HG03066 (cell line): ENCODE results near the gene CLCN2.

Source experiments
- ATAC-seq: cut with Tn5 transposase; IDR thresholded peaks from one replicate; pipeline ENCODE4 v1.9.1; 2021; ENCODE audit warnings: low read depth; ENCODE audit not compliant: unreplicated experiment

CLCN2 gene

DNA sequence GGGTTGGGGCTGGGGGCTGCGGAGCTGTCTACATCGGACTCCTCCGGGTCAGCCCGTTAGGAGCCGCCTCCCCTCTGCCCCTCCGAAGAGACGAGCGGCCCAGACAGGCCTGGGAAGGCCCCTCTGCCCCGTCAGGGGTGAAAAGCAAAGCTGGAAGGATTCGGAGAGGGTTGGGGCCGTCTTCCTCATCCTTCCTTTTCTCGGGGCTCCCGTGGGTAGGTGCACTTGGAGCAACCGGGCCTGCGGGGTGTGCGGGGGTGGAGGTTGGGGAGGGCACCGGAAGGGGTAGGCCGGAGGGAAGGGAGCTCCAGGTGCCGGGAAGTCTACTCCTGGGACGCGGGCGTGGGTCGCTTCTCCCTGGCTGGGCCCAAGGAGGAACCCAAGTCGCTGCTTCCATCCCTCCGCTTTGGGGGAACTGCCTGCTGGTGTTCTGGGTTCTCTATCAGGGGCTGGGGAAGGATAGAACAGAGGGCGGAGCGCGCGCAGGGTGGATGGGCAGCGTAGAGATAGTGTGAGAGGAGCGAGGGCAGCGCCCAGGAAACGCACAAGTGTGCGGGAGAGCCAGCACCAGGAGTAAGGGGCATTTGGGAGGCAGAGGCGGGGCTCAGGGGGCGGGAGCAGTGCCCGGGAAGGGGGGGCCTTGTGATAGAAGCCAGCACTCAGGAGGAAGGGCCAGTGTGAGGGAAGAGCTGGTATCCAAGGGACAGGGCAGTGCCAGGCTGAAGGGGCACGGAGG is 695 bp upstream of the CLCN2 start:
- ATAC-seq = peak; percentile 8

DNA sequence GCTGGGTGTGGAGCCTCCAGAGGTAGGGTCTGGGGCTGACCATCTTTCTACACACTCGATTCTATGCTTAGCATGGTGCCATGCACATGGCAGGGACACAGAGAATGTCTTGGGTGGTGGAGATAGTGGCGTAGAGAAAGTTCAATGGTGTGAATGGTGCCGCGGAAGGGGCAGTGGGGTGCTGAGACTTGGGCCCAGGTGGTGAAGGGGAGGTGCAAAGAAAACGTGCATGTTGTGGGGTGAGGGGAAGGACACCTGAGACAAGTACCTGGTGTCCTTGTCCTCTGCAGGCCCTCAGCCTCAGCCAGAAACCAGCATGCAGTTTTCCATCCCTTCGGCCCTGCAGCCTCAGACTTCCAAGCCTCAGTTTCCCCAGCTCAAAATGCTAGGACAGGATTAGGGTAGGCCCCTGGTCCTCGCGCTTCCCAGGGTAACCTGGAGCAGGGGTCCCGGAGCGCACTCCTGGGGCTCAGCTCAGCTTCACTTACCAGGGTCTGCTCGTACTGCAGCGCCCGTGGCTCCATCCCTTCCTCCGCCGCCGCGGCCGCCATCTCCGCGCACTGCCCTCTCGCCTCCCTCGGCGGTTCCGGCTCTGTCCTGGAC is 375 bp downstream of the CLCN2 start:
- no peak for ATAC-seq

DNA sequence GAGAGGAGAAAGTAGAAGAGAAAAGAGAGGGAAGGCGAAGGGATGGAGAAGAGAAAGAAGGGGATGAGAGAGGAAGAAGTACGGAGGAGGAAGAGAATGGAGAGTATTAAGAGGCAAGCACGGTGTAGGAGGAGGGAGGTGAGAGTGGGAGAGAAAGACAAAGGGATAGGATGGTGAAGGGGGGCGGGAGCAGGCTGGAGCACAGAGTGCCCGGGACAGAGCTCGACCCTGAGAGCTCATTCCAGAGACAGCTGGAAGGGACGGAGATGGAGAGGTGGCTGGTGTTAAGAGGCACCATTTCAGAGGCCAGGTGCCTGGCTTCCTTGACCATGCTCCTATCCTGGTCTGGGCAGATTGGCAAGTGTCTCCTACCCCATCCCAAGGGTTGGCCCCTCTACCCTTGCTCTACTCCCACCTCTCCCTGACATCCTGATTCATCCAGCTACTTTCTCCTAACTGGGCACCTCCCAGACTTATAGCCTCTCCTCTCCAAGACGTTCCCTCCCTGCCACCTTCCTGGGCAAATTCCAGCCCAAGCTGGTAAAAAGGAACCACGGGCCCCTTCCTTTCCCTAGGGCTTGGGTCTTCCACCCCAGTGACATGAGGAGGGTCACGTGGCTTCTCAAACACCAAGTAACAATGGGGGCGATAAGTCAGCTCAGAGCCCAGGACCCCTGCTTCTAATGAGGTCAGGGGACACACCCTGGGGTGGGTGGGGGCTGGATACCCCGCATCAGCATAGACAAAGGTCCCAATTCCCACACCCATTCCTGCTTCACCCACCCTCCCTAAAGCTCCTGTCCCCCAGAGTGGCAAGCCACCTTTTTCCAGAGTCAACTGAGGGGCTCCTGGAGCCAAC is 1.1 kb downstream of the CLCN2 start:
- no peak for ATAC-seq

DNA sequence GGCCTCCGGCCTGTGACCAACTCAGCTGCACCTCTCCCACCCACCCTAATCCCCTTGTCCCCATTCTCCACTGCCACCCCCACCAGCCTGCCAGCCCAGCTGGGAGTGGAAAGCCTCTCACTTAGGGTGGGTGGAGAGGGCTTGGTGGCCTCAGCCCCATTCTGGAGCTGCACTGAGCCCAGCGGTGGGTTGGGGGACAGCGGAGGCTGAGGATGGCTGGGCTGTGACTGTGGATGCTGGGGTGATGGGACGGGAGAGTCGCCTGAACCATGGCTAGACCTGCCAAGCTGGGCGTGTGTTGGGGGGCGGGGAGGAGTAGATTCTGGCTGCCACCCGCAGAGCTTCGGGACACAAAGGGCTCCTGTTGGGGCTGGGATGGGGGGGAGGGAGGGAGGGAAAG is 1.8 kb downstream of the CLCN2 start:
- ATAC-seq = no peak

DNA sequence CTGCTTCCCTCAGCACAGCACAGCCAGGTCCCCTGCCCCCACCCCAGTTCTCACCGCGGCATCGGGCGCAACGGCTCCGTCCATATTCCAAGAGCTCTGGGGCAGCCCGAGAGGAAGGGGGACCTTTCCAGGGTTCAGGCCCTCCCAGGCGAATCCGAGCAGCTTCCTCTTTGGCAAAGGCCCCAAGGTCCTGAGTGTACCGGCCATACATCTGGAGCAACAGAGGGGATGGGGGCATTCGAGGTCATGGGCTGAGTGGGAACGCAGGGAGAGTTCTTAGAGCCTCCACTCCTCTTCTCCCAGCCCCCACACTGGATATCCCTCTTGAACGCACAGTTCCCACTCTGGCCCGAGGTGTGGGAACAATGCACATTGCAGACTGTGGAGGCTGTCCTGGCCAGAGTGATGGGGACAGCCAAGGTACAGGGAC is 2.5 kb downstream of the CLCN2 start:
- no peak for ATAC-seq

DNA sequence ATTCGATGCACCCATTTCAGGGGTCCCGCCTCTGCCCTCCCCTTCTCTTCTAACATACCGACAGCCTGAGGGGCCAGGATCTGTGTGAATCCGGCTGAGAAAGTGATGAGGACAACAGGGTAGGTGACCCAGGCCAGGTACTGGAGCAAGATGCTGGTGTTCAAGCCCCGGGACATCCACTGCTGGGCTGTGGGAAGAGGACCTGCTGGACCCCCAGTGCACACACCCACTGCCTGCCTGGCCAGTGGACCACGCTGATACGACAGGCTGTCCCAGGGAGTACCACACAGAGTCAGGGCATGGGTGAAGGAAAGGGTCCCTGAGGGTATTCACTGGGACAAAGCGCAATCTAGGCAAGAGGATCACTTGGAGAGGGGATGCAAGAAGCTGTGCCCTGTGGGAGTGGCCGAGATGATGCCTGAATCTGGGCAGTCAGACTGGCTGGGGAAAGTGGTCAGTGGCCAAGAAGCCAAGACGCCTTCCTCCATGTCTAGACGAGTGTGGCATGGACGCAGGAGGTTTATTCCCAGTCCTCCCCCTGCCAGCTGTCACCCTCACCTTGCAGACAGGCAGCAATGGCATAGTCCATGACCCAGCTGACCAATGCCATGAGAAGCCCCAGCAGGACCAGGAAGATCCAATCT is 3.2 kb downstream of the CLCN2 start:
- ATAC-seq = no peak

DNA sequence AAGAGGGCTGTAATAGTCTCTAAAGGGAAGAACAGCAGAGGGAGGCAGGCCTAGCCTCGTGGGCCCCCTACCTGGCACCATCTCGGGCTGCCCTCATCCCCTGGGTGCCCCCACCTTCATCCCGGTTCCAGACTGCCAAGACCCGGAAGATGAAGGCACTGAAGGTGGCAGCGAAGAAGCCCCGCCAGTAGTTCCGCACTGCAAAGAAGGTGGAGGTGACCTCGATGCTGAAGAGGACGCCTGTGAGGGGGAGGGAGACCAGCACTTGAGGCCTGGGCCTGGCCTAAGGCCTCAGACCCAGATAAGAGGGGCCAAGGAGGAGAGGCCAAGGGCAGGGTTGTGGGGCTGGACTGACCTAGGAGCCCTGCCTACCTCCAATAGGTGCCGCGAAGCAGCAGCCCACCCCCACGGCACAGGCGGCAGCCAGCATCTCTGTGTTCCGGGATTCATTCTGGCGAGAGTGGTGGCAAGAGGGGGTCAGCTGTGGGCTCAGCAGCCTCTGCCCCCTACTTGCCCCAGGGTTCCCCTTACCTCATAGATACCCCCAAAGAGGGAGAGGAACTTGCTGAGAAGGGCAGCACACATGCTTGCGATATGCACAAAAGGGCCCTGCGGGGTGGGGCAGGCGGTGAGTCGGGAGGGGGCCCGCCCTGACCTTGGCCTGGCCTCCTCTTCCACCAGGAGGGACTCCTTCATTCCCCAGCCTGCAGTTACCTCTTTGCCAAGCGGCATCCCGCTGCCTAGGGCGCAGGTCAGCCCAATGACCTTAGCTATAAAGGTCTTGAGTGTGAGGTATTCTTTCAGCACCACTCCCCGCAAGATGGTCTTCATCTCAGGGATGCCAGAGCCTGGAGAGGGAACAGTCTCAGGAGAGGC is 3.9 kb downstream of the CLCN2 start:
- no peak for ATAC-seq

DNA sequence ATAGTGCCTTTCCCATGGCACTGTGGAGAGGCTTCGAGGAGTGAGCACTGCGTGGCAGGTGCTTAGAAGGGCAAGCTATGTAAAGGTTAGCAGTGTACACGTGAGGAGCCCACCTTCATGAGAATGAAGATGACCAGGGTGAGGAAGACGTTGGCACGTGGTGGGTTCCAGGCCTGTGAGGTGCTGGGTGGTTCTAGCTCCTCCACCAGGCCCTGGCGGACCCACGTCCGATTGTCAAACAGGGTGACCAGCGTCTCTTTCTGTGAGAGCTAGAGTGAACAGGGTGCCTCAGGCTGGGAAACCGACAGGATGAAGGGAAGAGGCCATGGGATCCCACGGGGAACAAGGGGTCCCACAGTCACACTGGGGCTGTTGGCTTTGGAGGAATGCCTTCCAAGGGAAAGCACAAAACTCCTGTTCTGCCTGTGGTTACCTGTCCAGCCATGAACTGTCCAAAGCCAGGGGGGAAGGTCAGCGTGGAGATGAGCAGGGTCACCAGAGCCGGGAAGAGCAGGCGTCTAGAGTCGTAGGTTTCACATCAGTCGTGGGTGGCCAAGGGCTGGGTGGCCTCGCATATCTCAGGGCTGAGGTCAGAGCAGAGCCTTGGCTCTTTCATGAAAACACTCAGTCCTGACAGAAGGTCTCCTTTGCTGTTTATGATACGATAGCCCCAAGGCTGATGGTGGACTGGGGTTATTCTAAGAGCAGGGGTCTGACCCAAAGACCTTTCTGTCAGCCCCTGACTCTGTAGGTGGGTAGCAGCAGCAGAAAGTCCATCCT is 6.0 kb downstream of the CLCN2 start:
- ATAC-seq = no peak

DNA sequence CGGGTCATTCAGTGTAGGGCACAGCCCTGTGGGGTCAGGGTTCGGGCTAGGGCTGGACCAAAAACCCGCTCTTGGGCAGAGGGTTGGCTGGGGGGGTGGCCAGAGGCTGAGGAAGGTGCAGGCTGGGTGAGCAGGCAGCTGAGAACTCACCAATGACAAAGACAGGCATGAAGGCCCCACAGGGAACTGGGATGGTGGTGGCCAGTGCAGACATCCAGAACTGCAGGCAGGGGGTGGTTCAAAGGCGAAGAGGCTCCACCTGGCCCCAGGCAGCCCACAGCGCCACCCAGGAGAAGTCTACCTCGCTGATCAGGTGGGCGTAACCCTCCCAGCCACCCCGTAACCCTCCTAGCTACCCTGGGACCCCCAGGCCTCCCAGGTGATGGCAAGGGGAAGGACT is 6.7 kb downstream of the CLCN2 start:
- ATAC-seq = no peak

DNA sequence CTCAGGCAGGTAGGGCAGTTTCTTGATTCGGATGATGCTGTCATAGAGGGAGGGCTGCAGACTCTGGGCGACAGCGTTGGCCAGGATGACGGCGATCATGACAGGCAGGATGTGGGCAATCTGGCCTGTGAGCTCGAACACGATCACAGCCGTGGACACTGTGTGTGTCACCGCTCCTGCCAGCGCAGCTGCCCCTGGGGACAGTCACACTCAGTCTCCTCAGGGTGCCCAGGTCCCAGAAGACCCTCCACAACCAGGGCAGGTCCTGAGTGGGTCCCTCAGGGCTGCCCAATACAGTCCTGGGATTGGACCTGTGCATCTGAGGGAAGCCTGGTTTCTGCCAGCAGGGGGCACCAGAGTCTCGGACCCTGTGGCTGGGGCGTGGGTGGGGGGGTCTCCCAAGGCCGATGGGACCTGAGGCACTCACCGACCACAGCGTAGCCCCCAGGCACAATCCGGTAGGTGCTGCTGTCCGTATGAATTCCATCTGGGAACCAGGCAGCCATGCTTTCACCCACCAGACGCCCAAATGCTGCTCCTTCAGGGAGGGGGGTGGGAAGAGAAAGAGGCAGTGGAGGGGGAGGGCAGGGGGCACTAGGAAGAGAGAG is 7.2 kb downstream of the CLCN2 start:
- ATAC-seq = no peak

DNA sequence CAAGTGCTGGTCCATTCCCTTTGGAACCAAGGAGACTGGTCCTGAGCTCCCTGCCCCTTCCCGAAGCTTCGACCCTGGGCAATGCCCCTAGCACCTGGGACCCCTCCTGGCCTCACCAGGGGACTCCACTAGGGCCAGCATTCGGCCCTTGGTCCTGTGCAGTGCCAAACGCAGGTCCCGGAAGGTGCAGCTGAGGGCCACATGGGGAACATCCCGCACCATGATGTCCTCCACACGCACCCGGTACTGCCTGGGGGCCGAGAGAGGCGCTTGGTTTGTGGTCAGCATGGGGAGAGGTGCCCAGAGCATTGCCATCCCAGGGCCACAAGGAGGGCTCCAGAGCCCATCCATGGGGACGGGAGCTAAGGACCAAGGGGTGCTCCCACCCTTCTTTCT is 7.9 kb downstream of the CLCN2 start:
- no peak for ATAC-seq

DNA sequence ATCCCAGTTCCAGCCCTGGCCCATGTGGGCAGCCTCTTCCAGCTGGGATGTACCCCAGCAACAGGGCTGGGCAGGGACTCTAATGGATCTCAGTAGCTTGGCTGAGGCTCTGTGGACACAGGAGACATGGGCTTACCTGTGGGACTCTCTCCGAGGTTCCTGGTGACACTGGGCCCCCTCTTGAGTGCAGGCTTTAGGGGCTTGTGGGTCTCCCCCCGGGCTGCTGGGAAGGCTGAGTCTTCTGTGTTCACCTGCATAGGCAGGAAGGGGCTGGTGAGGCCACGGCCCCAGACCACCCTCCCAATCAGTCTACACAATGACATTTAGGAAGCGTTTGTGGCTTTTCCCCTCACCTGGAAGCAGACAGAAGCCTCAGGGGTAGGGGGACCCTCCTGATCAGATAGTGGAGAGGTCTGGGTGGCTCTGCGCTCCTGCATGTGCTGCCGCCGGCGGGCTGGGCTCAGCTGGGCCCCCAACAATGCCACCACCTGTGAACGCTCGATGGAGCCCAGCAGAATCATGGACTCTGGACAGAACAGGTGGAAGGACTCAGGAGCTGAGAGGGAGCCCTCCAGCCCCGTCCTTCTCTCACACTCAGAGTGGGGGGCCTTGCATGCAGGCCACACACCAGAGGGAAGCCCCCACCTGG is 8.4 kb downstream of the CLCN2 start:
- no peak for ATAC-seq

DNA sequence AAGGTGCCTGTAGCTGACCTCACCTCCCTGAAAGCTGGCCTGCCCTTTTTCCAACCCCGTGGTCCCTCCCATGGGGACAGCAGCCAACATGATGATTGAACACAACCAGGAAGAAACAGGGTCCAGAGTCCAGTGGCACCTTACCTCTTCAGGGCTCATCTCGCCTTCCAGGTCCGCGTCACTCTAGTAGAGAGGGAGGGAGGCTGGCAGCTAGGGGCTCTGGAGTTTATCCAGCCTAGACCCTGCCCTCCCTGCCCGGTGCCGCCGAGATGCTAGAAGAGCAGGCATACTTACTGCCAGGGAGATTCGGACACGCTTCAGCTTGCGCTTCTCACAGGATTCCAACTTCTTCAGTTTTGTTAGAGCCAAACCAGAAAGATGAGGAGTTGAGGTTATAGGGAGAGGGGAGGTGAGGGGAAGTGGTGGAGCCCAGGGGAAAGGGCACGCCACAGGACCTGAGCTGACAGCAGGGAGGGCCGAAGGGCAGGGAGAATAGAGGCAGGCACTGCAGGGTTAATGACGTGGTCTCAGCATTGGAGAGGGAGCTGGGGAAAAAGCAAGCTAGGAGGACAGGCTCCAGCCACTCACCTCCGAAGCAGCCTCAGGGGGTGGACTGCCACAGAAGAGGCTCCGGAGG is 9.1 kb downstream of the CLCN2 start:
- ATAC-seq = no peak

DNA sequence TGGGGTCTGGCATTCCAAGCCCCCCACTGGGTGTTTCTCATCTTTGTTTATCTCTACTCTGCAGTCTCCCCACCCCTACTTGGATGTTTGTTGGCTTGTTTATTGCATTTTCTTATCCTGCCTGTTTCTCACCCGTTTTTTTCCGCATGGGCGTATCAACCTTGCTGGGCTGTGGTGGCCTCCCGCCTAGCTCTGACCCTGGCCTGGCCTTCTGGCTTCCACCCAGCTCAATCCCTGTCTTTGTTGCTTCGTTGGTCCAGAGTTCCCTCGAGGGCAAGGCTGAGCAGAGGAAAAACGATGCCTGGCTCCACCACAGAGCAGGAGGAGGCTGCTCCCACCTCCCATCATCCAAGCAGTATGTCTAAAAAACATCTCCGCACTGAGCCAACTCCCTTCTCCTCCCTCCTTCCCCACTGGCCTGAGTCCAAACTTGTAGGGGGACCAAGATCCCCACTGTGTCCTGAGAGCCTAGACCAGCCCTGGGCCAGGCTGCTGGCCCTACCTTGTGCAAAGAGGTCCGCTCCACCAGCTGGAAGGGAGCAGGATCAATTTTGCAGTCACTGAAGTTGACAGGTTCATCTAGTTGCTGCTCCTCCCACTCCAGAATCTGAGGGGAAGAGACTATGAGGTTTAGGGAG is 9.8 kb downstream of the CLCN2 start:
- ATAC-seq = no peak

DNA sequence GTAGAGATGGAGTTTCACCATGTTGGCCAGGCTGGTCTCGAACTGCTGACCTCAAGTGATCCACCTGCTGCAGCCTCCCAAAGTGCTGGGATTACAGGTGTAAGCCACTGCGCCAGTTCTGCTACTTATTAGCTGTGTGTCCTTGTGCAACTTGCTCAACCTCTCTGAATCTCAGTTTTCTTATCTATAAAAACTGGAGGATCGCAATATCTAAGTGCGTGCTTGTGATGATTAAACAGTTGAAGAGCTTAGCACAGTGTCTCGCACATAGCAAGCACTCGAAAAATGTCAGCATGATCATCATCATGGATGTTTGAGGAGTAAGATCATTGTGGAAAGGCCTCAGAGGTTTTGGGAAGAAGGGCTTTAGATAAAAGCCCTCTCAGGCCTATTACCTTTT is 10.8 kb downstream of the CLCN2 start:
- ATAC-seq = no peak

DNA sequence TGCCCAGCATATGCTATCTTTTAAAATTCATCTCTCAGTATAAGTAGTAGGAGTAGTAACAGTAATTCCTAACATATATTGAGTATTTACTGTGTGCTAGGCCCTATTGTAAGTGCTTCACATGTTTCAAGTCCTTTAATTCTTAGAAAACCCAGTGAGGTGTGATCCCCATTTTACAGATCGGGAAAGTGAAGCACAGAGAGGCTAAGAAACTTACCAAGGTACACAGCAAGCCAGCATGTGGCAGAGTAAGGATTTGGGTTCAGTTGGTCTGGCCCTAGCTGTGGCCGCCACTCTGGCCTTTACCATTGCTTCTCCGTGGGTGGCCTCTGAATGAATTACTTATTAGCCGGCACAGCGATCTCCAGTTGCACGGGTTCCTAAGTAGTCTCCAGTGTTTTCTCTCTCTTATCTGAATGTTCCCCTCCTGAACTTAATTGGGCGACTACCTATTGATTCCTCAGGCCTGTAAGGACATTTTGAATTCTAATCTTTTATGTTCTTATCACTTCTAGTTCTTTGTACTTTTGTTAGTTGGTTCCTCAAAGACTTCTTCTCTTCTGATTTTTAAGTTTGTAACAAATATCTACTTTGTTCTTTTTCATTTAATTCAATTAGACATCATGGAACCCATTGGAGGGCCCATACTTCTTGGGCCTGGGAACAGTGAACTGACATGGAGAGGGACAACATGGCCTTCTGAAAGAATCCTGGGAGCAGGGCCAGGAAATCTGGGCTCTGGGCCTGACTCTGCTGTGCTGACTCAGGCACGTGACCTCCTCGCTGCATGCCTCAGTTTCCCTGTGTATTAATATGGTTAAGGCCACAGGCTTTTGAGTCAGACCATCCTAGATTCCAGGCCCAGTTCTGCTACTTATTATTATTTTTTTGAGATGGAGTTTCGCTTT is 11.6 kb downstream of the CLCN2 start:
- ATAC-seq = no peak

DNA sequence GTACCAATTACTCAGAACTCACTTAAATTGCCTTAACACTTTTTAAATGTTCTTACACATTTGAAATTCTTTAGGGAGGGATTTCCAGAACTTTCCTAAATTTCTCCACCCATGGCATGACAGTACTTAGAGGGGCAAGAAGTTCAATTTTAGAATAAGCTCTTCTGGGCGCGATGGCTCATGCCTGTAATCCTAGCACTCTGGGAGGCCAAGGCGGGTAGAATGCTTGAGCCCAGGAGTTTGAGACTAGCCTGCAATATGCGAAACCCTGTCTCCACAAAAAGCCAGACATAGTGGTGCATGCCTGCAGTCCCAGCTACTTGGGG is 13.4 kb downstream of the CLCN2 start:
- ATAC-seq = no peak
